ENCODE data around the gene SCRN2.

Gene SCRN2

GRCh38 chr17:47804461-47804860 is 36.6 kb downstream of the SCRN2 start:
- no peak for DNase-seq (ENCODE audit: low read depth in 2 of 2)

GRCh38 chr17:47803751-47804150 is 37.3 kb downstream of the SCRN2 start:
- DNase-seq (ENCODE audit: low read depth in 2 of 2) = no peak

- no peak for DNase-seq (ENCODE audit: low read depth in 2 of 2)
These were observed 37.9 kb downstream of the SCRN2 start for GRCh38 chr17:47803201-47803600.

DNA sequence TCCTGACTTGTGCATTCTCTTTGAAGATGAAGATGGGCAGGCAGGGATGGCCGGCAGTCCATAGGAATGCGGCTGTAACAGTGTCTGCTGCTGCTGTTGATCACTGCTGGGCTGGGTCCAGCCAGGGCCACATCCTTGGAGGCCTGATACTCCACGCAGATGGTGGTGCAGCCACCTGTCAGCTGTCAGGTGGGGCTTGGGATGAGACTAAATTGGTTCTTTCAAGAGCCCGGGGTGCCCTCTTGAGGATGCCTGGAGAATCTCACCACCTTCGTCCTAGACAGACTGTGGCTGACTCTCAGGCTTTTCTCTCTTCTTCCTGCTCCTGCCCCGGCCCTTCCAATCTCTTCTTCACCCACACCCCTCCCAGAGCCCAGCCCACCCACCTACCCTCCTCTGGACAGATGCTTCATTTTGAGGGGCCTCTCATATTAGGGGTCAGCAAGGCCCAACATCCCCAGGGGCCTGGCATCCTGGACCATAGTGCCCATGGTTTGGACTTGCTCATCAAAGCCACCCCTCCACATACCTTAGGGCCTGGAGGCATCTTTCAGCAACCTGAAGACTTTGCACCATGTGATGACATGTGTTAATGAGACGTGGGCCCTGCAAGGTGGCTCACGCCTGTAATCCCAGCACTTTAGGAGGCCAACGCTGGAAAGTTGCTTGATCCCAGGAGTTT is 38.6 kb downstream of the SCRN2 start:
- no peak for DNase-seq (ENCODE audit: low read depth in 2 of 2)

DNA sequence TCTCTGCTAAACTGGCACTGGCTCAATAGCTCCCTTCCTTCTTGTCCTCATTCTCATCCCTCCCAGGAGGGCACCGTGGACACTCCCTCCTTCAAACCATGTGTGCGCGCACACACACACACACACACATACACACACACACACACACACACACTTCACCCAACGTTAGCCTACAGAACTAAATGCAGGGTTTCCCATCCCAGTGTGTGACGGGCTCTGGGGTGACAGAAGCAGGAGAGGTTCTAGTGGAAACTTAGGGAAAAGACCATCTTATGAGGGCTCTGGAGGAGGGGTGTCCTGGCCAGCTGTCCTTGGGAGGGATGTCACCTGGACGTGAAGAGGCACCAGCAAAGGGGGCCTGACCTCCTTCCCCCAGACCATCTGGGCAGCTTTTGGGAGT is 39.2 kb downstream of the SCRN2 start:
- DNase-seq (ENCODE audit: low read depth in 2 of 2) = no peak

DNA sequence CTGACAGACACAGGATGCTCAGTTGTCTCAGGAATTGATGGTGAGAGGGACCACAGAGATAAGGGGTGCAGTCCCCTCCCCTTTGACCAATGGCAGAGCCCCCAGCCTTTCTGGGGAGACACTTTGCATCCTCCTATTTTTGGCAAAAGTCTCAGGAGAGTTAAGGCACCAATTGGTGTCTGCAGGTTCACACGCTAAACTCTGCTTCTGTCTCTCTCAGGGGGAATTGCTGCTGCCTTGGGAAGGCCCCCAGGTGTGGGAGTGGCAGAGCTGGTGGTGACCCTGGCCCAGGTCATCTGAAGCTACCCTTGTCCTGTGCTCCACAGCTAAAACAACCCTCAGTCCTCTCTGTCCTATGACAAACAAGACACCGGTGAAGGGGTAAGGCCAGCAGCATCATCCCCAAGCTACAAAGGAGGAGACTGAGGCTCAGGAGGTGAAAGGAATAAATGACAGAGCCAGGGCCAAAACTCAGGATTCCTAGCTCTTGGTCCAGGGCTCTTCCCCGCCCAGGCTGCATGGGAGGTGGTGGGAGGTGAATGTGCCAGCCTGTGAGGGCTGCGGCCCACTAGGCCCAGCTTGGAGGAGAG is 39.8 kb downstream of the SCRN2 start:
- DNase-seq (ENCODE audit: low read depth in 2 of 2) = no peak

DNA sequence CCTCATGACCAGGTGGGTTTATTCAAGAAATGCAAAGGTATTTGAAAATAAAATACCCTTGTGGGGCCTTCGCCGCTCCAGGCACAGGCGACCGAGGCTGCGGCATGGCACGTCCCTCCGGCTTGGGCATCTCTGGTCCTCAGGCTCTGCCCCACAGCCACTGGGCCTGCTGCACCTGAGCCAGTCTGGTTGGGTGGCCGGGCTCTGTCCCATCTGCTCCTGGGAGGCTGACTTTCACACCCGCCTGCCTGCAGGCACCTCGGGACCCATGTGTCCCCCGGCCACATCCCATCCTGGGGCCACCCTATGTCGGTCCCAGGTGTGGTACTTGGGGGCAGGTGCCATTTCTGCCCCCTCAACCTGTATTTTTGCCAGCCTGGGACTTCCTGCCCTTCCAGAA is 40.4 kb downstream of the SCRN2 start:
- no peak for DNase-seq (ENCODE audit: low read depth in 2 of 2)

DNA sequence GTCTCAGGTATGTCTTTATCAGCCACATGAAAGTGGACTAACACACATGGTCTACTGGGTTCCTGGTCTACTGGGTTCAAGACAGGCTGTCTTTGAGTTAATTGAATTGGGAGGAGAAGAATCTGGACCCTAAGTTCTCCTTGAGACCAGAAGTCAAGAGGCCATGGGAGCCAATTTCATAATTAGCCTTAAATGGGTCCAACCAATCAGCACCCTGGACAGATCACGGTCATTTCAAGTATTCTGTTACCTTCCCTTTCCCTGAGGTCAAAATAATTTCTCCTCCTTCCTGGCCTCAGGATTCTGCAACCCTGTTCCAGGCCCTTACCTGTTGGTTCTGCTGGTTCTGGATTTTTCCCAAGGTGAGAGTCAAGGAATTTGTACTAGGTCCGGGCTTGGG is 43.3 kb downstream of the SCRN2 start:
- DNase-seq (ENCODE audit: low read depth in 2 of 2) = no peak

- no peak for DNase-seq (ENCODE audit: low read depth in 2 of 2)
These were observed 48.1 kb downstream of the SCRN2 start for GRCh38 chr17:47792979-47793378.

DNA sequence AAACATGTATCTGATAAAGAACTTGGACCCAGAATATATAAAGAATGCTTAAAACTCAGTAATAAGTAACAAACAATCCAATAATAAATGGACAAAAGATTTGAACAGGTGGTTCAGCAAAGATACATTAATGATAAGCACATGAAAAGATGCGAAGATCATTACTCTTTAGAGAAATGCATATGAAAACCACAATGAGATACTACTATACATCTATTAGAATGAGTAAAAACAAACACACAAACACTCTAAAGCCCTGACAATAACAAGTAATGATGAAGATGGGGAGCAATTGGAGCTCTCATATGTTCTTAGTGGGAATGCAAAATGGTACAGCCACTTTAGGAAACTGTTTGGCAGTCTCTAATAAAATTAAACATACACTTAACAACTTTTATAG is 48.6 kb downstream of the SCRN2 start:
- DNase-seq (ENCODE audit: low read depth in 2 of 2) = no peak

- DNase-seq (ENCODE audit: low read depth in 2 of 2) = no peak
These were observed 50.0 kb downstream of the SCRN2 start for GRCh38 chr17:47791025-47791424.

GRCh38 chr17:47789611-47790561 is 51.2 kb downstream of the SCRN2 start:
- DNase-seq (ENCODE audit: low read depth in 2 of 2) = no peak
